ENCODE data around the gene MAGOH. TPM values are rescaled to one million over a fixed set of nuclear protein-coding genes. Genes with fewer than 3 reads are reported as not detected.

Gene MAGOH
- total and polyA plus RNA-seq, 8 donors: 31.8 to 88.3 (median 76.8) TPM

DNA sequence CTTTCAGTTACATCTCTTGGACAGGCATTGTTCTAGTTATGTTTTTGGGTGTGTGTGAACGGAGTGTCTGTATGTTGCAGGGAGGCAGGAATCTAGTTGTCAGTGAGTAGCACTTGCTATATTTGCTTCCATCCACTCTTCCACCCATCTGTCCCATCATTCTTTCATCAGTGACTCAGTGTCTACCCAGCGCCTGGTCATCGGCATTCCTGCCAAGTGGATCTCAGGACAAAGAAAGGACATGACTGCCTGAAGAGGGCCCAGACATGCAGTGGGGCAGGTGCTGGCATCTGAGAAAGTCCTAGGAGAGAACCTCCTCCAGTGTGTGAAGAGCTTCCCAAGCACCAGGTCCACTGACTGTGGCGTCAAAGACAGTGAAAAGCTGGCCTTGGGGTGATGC is 27.3 kb upstream of the MAGOH start:
- H3K4me1 ChIP-seq: no peaks in the 10 kb centered on the region
- peaks cover 0 to 68% of the 10 kb centered on the region in 2 donors for H3K36me3 ChIP-seq
- no peak for DNase-seq
- TF ChIP-seq, protein P1, sequence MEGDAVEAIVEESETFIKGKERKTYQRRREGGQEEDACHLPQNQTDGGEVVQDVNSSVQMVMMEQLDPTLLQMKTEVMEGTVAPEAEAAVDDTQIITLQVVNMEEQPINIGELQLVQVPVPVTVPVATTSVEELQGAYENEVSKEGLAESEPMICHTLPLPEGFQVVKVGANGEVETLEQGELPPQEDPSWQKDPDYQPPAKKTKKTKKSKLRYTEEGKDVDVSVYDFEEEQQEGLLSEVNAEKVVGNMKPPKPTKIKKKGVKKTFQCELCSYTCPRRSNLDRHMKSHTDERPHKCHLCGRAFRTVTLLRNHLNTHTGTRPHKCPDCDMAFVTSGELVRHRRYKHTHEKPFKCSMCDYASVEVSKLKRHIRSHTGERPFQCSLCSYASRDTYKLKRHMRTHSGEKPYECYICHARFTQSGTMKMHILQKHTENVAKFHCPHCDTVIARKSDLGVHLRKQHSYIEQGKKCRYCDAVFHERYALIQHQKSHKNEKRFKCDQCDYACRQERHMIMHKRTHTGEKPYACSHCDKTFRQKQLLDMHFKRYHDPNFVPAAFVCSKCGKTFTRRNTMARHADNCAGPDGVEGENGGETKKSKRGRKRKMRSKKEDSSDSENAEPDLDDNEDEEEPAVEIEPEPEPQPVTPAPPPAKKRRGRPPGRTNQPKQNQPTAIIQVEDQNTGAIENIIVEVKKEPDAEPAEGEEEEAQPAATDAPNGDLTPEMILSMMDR (IDR thresholded peaks at IDR 0.05): no peak
- no peaks in the 10 kb centered on the region for H3K27me3 ChIP-seq
- intact Hi-C loops (cut with DNase I): no loop called here
- H3K4me3 ChIP-seq: no peak overlapping the region
- H3K27ac ChIP-seq: no peak overlapping the region
- H3K9me3 ChIP-seq: no peaks in the 10 kb centered on the region
- ATAC-seq: no peak

DNA sequence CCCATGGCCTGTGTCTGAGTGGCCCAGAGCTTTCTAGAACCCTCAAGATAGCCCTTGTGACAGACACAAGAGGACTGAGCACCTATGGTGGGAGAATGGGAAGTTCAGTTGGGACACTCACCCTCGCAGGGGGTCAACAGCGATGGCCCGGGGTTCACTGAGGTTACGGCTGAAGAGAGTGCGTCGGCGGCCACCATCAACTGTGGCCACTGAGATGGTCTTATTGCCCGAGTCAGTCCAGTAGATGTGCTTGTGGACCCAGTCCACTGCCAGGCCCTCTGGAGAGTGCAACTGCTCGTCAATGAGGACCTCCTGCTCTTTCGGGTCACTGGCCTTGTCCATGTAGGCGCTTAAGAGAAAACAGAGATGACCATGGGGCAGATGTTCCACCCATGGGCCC is 25.7 kb upstream of the MAGOH start:
- no peak for ATAC-seq
- intact Hi-C loops (cut with DNase I): no loop called here
- Histone ChIP-seq H3K4me3 (no peak overlapping the region), H3K4me1 (no peaks in the 10 kb centered on the region), H3K36me3 (peaks cover 0 to 84% of the 10 kb centered on the region in 2 donors), H3K9me3 (no peaks in the 10 kb centered on the region), H3K27me3 (no peaks in the 10 kb centered on the region), H3K27ac (no peak overlapping the region)
- TF ChIP-seq, protein P1 (IDR thresholded peaks at IDR 0.05): no peak
- no peak for DNase-seq

DNA sequence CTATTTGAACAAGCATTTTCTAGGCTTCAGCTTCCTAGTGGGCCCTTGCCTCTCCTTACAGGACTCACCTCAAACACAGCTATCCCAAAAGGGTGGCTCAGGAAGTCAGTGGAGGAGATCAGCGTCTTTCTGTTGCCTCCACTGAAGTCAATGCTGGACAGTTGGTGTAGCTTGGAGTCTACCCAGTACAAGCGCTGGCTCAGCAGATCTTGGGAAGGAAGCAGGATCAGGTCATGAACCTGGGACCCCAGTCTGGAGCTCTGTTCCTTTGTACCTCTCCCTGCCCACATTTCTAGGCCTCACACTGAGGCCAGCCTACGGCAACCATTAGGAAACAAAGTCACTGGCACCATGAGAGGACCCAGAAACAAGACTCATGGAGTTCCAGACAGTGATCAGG is 23.7 kb upstream of the MAGOH start:
- ATAC-seq: no peak
- no peaks in the 10 kb centered on the region for H3K9me3 ChIP-seq
- peaks cover 0 to 92% of the 10 kb centered on the region in 2 donors for H3K36me3 ChIP-seq
- H3K4me1 ChIP-seq: no peaks in the 10 kb centered on the region
- H3K27ac ChIP-seq: no peak overlapping the region
- DNase-seq: no peak
- no peak overlapping the region for H3K4me3 ChIP-seq
- TF ChIP-seq, protein P1 (IDR thresholded peaks at IDR 0.05): no peak
- H3K27me3 ChIP-seq: no peaks in the 10 kb centered on the region
- intact Hi-C loops (cut with DNase I): no loop called here

DNA sequence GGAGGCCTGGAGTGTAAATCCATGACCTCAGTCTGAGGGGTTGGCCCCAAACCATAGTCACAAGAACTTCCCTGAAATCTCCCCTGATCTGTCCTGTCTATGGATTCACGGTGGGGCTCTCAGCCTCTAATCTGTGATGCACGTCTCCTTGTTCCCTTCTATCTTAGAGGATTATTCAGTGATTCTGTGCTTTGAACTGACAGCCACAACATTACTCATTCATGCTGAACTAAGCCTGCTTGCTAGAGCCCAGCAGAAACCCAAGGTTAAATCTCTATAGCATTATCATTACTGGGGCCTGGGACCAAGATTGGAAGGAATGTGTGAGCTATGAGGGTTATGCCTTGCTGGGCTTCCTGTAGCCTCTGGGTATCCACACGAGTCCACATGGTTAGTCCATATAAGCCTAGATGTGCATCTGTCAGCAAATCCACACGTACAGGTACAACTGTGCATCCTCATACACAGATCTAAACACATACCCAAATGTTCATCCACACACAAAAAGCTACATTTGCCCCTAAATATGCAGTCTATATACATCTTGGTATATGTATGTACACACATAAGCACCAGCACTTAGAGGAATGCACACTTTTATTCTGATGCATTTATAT is 22.4 kb upstream of the MAGOH start:
- intact Hi-C loops (cut with DNase I): no loop called here
- no peaks in the 10 kb centered on the region for H3K4me1 ChIP-seq
- no peak for ATAC-seq

DNA sequence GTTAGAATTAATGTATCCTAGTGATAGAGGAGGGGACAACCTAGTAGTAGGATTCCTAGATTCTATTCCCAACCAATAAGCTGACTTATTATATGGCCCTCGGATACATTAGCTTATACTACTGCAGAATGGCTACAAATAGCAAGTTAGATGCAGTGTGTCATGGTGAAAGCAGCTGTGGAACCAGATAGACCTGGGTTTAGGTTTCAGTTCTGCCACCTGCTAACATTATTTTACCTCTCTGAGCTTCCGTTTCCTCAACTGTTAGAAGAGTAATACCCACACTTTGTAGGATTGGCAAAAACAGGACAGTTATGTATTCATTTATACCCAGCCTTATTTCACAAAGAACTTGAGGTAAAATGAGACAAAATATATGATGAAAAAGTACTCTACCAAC is 21.6 kb upstream of the MAGOH start:
- H3K9me3 ChIP-seq: no peaks in the 10 kb centered on the region
- no peak for DNase-seq
- no peak overlapping the region for H3K27ac ChIP-seq
- TF ChIP-seq, protein P1 (IDR thresholded peaks at IDR 0.05): no peak
- H3K27me3 ChIP-seq: no peaks in the 10 kb centered on the region
- H3K36me3 ChIP-seq: peaks cover 0 to 90% of the 10 kb centered on the region in 2 donors
- intact Hi-C loops (cut with DNase I): no loop called here
- H3K4me3 ChIP-seq: no peak overlapping the region
- no peaks in the 10 kb centered on the region for H3K4me1 ChIP-seq
- ATAC-seq: no peak

More for the DNA sequence above, 22.4 kb upstream of the MAGOH start:
- H3K27me3 ChIP-seq: no peaks in the 10 kb centered on the region
- TF ChIP-seq, protein P1 (IDR thresholded peaks at IDR 0.05): no peak
- H3K9me3 ChIP-seq: no peaks in the 10 kb centered on the region
- DNase-seq: no peak
- peaks cover 0 to 89% of the 10 kb centered on the region in 2 donors for H3K36me3 ChIP-seq
- H3K4me3 ChIP-seq: no peak overlapping the region
- H3K27ac ChIP-seq: no peak overlapping the region
